ENCODE results near the gene DHRS12.

Gene DHRS12

GRCh38 chr13:51801631-51802099 is 2.3 kb downstream of the DHRS12 start:
- Histone ChIP-seq H3K4me3 (ENCODE audit: low read depth in 1 of 2, low read length in 1 of 2) (no peak overlapping the region), H3K9me3 (no peaks in the 10 kb centered on the region), H3K36me3 (peaks cover 25% of the 10 kb centered on the region), H3K4me1 (ENCODE audit: control insufficient read depth in 1 of 2, insufficient read depth in 1 of 2, low read depth in 1 of 2, low read length in 1 of 2) (peaks cover 36 to 39% of the 10 kb centered on the region in 2 experiments), H3K27ac (no peak overlapping the region), H3K27me3 (peaks cover 33% of the 10 kb centered on the region)
- TF ChIP-seq, protein P1, sequence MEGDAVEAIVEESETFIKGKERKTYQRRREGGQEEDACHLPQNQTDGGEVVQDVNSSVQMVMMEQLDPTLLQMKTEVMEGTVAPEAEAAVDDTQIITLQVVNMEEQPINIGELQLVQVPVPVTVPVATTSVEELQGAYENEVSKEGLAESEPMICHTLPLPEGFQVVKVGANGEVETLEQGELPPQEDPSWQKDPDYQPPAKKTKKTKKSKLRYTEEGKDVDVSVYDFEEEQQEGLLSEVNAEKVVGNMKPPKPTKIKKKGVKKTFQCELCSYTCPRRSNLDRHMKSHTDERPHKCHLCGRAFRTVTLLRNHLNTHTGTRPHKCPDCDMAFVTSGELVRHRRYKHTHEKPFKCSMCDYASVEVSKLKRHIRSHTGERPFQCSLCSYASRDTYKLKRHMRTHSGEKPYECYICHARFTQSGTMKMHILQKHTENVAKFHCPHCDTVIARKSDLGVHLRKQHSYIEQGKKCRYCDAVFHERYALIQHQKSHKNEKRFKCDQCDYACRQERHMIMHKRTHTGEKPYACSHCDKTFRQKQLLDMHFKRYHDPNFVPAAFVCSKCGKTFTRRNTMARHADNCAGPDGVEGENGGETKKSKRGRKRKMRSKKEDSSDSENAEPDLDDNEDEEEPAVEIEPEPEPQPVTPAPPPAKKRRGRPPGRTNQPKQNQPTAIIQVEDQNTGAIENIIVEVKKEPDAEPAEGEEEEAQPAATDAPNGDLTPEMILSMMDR (IDR thresholded peaks at IDR 0.05), result no peak

- TF ChIP-seq, protein P1 (IDR thresholded peaks at IDR 0.05), result no peak
- no peaks in the 10 kb centered on the region for H3K9me3 ChIP-seq
- peaks cover 39% of the 10 kb centered on the region for H3K27me3 ChIP-seq
- no peak overlapping the region for H3K4me3 ChIP-seq (ENCODE audit: low read depth in 1 of 2, low read length in 1 of 2)
- H3K36me3 ChIP-seq, result peaks cover 27% of the 10 kb centered on the region
- H3K27ac ChIP-seq, result no peak overlapping the region
- H3K4me1 ChIP-seq (ENCODE audit: control insufficient read depth in 1 of 2, insufficient read depth in 1 of 2, low read depth in 1 of 2, low read length in 1 of 2), result peaks cover 25 to 27% of the 10 kb centered on the region in 2 experiments
Measured at GRCh38 chr13:51800486-51800885, 3.5 kb downstream of the DHRS12 start.

DNA sequence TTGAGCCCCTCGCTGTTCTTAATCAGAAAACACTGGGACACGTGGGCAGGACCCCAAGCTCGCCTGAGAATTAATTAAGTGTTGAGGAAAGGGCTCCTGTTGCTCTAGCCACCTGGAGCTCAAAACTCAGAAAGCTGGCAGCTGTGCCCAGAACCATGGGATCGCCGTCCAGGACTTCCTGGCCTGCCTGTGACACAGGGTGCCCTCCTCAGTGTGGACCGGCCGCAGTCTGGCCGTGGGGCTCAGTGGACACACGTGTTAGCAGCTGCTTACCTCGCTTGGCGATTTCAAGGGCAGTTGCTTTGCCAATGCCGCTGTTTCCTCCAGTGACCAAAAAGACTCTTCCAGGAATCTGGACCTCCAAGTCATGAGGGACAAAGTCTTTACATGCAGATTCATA is 4.7 kb downstream of the DHRS12 start:
- Histone ChIP-seq H3K27ac (no peak overlapping the region), H3K36me3 (peaks cover 27% of the 10 kb centered on the region), H3K9me3 (no peaks in the 10 kb centered on the region), H3K4me1 (ENCODE audit: control insufficient read depth in 1 of 2, insufficient read depth in 1 of 2, low read depth in 1 of 2, low read length in 1 of 2) (peaks cover 16 to 18% of the 10 kb centered on the region in 2 experiments), H3K27me3 (peaks cover 39% of the 10 kb centered on the region), H3K4me3 (ENCODE audit: low read depth in 1 of 2, low read length in 1 of 2) (no peak overlapping the region)
- TF ChIP-seq, protein P1 (IDR thresholded peaks at IDR 0.05), result no peak

GRCh38 chr13:51797664-51798488 is 6.1 kb downstream of the DHRS12 start:
- Histone ChIP-seq H3K27ac (no peak overlapping the region), H3K4me1 (ENCODE audit: control insufficient read depth in 1 of 2, insufficient read depth in 1 of 2, low read depth in 1 of 2, low read length in 1 of 2) (peaks cover 18 to 24% of the 10 kb centered on the region in 2 experiments), H3K4me3 (ENCODE audit: low read depth in 1 of 2, low read length in 1 of 2) (no peak overlapping the region), H3K36me3 (peaks cover 27% of the 10 kb centered on the region), H3K9me3 (no peaks in the 10 kb centered on the region), H3K27me3 (peaks cover 39% of the 10 kb centered on the region)
- TF ChIP-seq, protein P1 (IDR thresholded peaks at IDR 0.05), result no peak

- no peak overlapping the region for H3K4me3 ChIP-seq (ENCODE audit: low read depth in 1 of 2, low read length in 1 of 2)
- H3K36me3 ChIP-seq, result peaks cover 27% of the 10 kb centered on the region
- H3K27ac ChIP-seq, result no peak overlapping the region
- peaks cover 36% of the 10 kb centered on the region for H3K27me3 ChIP-seq
- TF ChIP-seq, protein P1 (IDR thresholded peaks at IDR 0.05), result no peak
- H3K9me3 ChIP-seq, result no peaks in the 10 kb centered on the region
- peaks cover 12 to 16% of the 10 kb centered on the region in 2 experiments for H3K4me1 ChIP-seq (ENCODE audit: control insufficient read depth in 1 of 2, insufficient read depth in 1 of 2, low read depth in 1 of 2, low read length in 1 of 2)
Measured at GRCh38 chr13:51796546-51796945, 7.4 kb downstream of the DHRS12 start.

Measured in neutrophil (primary cell).